ENCODE measurements around the gene GNG4. TPM values are rescaled to one million over a fixed set of nuclear protein-coding genes. Genes with fewer than 3 reads are reported as not detected.

GNG4 gene
- total RNA-seq, 1 donor from 2014 or later = 0.11 TPM

GRCh38 chr1:235586413-235586812, 63.2 kb downstream of the GNG4 start:
- intact Hi-C loops (cut with micrococcal nuclease) = no loop called here
- H3K4me1 ChIP-seq = no peaks in the 10 kb centered on the region
- TF ChIP-seq, protein P1, sequence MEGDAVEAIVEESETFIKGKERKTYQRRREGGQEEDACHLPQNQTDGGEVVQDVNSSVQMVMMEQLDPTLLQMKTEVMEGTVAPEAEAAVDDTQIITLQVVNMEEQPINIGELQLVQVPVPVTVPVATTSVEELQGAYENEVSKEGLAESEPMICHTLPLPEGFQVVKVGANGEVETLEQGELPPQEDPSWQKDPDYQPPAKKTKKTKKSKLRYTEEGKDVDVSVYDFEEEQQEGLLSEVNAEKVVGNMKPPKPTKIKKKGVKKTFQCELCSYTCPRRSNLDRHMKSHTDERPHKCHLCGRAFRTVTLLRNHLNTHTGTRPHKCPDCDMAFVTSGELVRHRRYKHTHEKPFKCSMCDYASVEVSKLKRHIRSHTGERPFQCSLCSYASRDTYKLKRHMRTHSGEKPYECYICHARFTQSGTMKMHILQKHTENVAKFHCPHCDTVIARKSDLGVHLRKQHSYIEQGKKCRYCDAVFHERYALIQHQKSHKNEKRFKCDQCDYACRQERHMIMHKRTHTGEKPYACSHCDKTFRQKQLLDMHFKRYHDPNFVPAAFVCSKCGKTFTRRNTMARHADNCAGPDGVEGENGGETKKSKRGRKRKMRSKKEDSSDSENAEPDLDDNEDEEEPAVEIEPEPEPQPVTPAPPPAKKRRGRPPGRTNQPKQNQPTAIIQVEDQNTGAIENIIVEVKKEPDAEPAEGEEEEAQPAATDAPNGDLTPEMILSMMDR (IDR thresholded peaks at IDR 0.05; ENCODE audit: borderline replicate concordance) = no peak

GRCh38 chr1:235584973-235585372, 64.6 kb downstream of the GNG4 start:
- Histone ChIP-seq H3K4me1 (no peaks in the 10 kb centered on the region), H3K36me3 (no peaks in the 10 kb centered on the region), H3K27ac (replicated peaks) (no peak overlapping the region), H3K9me3 (replicated peaks) (no peaks in the 10 kb centered on the region), H3K27me3 (ENCODE audit: low read depth) (peaks cover 47% of the 10 kb centered on the region), H3K4me3 (no peak overlapping the region)
- intact Hi-C loops (cut with micrococcal nuclease) = no loop called here
- TF ChIP-seq, protein P1 (IDR thresholded peaks at IDR 0.05; ENCODE audit: borderline replicate concordance) = no peak
- no peak for DNase-seq

More at GRCh38 chr1:235586413-235586812, 63.2 kb downstream of the GNG4 start:
- DNase-seq = no peak
- Histone ChIP-seq H3K27me3 (ENCODE audit: low read depth) (peaks cover 54% of the 10 kb centered on the region), H3K27ac (replicated peaks) (no peak overlapping the region), H3K9me3 (replicated peaks) (no peaks in the 10 kb centered on the region), H3K4me3 (no peak overlapping the region), H3K36me3 (no peaks in the 10 kb centered on the region)

GRCh38 chr1:235583511-235584001, 66.0 kb downstream of the GNG4 start:
- Histone ChIP-seq H3K9me3 (replicated peaks) (no peaks in the 10 kb centered on the region), H3K4me3 (no peak overlapping the region), H3K27ac (replicated peaks) (no peak overlapping the region), H3K27me3 (ENCODE audit: low read depth) (peaks cover 40% of the 10 kb centered on the region), H3K36me3 (no peaks in the 10 kb centered on the region), H3K4me1 (no peaks in the 10 kb centered on the region)
- intact Hi-C loops (cut with micrococcal nuclease) = no loop called here
- TF ChIP-seq, protein P1 (IDR thresholded peaks at IDR 0.05; ENCODE audit: borderline replicate concordance) = no peak
- no peak for DNase-seq

DNA sequence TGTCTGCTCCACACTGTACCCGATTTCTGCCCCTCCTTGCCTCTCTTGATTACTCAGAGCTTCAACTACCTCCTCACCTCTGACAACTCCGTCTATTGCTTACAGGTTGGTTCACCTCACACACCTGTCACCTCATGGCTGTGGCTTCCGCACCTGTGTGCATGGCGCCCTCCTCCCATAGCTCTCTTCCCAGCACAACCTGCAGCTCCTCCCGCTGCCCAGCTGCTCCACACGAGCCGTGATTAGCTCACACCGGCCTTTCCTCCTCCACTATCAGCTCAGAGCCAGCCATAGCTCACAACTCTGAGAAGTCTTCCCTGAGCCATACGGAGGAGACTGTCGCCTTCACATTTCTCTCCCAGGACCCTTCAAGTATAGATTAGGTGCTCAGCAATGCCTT, 67.5 kb downstream of the GNG4 start:
- Histone ChIP-seq H3K4me1 (no peaks in the 10 kb centered on the region), H3K27ac (replicated peaks) (no peak overlapping the region), H3K4me3 (no peak overlapping the region), H3K9me3 (replicated peaks) (no peaks in the 10 kb centered on the region), H3K27me3 (ENCODE audit: low read depth) (peaks cover 40% of the 10 kb centered on the region), H3K36me3 (no peaks in the 10 kb centered on the region)
- DNase-seq = no peak
- TF ChIP-seq, protein P1 (IDR thresholded peaks at IDR 0.05; ENCODE audit: borderline replicate concordance) = no peak
- intact Hi-C loops (cut with micrococcal nuclease) = no loop called here

- intact Hi-C loops (cut with micrococcal nuclease) = no loop called here
- DNase-seq = no peak
- Histone ChIP-seq H3K4me1 (no peaks in the 10 kb centered on the region), H3K4me3 (no peak overlapping the region), H3K9me3 (replicated peaks) (no peaks in the 10 kb centered on the region), H3K27ac (replicated peaks) (no peak overlapping the region), H3K27me3 (ENCODE audit: low read depth) (peaks cover 28% of the 10 kb centered on the region), H3K36me3 (no peaks in the 10 kb centered on the region)
- TF ChIP-seq, protein P1 (IDR thresholded peaks at IDR 0.05; ENCODE audit: borderline replicate concordance) = no peak
These were observed 69.7 kb downstream of the GNG4 start for GRCh38 chr1:235579891-235580290.
